OCI-LY7 (cell line): ENCODE data around the gene DIPK1C.
"Not testable (repeated sequence)": the region's sequence is repeated elsewhere in the genome, so short reads cannot be mapped to it uniquely, and the experiment has no call there.

Experiments
- CTCF ChIP-seq: fragments of 200-600 bp; sonication (generic); conservative IDR thresholded peaks from 2 replicates; pipeline ENCODE4 v1.5.1; 2014; ENCODE audit warnings: mild to moderate bottlenecking, antibody characterized with exemption, low read length, moderate library complexity, mixed read lengths
- EZH2phosphoT487 ChIP-seq: fragments of 200-600 bp; sonication (generic); IDR thresholded peaks from 2 replicates; pipeline ENCODE4 v1.6.1; 2018; ENCODE audit warnings: low read depth, borderline replicate concordance, mild to moderate bottlenecking, mixed run types, antibody characterized with exemption, low read length, moderate library complexity, mixed read lengths

GRCh38 chr18:74500774-74501173, 43.7 kb upstream of the DIPK1C start:
- not testable (repeated sequence) for TF ChIP-seq CTCF, EZH2phosphoT487
